ENCODE measurements around the gene ZNF500. TPM values are rescaled to one million over a fixed set of nuclear protein-coding genes. Genes with fewer than 3 reads are reported as not detected.
A peak's percentile ranks its signal among the peaks of the same experiment; 100 is the strongest.

The ZNF500 gene
- polyA plus RNA-seq, 1 of the 3 experiments (the other 2 are of a cell fraction) = 6.3 TPM

GRCh38 chr16:4746215-4746614 lies 20.7 kb downstream of the ZNF500 start:
- Histone ChIP-seq H3K9ac (no peak overlapping the region), H2AFZ (ENCODE audit: low read depth) (no peak overlapping the region), H3K27me3 (ENCODE audit: insufficient read depth) (no peaks in the 10 kb centered on the region), H3K27ac (ENCODE audit: low read depth in 2 of 2, low read length in 1 of 2) (no peak overlapping the region), H3K36me3 (replicated peaks in 1 of 2; ENCODE audit: control insufficient read depth in 1 of 2, insufficient read depth in 2 of 2, low read length in 1 of 2) (peaks cover 5 to 6% of the 10 kb centered on the region in 2 experiments), H3K9me3 (no peaks in the 10 kb centered on the region), H3K4me1 (ENCODE audit: control insufficient read depth in 1 of 2, insufficient read depth in 2 of 2, low read depth in 1 of 2, low read length in 1 of 2) (no peaks in the 10 kb centered on the region; a peak in 1 of 4 replicates), H4K20me1 (ENCODE audit: insufficient read depth) (no peaks in the 10 kb centered on the region), H3K4me3 (ENCODE audit: low read depth in 2 of 2, low read length in 1 of 2) (no peak overlapping the region), H3K4me2 (no peak overlapping the region), H3F3A (replicated peaks; ENCODE audit: insufficient read depth) (no peaks in the 10 kb centered on the region), H3K9me2 (no peaks in the 10 kb centered on the region), H3K79me2 (ENCODE audit: insufficient read depth) (no peaks in the 10 kb centered on the region)
- no peak for DNase-seq
- TF ChIP-seq NFIC (IDR thresholded peaks at IDR 0.05; ENCODE audit: borderline replicate concordance) (no peak), SMC3 (IDR thresholded peaks at IDR 0.05; ENCODE audit: low read depth, low read length) (peak; percentile 15; the same call in 1 of the 2 replicates), RAD21 (IDR thresholded peaks at IDR 0.05; ENCODE audit: low read length) (peak; percentile 19; the same call in 1 of the 2 replicates)
- ChIA-PET CTCF (no interaction called here), POLR2A (no interaction called here)
- 88% methylated on average over 2 of the region's 8 CpGs for WGBS (ENCODE audit: low lambda C conversion rate)

GRCh38 chr16:4745274-4745569 lies 21.7 kb downstream of the ZNF500 start:
- Histone ChIP-seq H3K4me2 (no peak overlapping the region), H4K20me1 (ENCODE audit: insufficient read depth) (no peaks in the 10 kb centered on the region), H3K4me3 (ENCODE audit: low read depth in 2 of 2, low read length in 1 of 2) (no peak overlapping the region), H3K36me3 (replicated peaks in 1 of 2; ENCODE audit: control insufficient read depth in 1 of 2, insufficient read depth in 2 of 2, low read length in 1 of 2) (no peaks in the 10 kb centered on the region), H3K27me3 (ENCODE audit: insufficient read depth) (no peaks in the 10 kb centered on the region), H3K9me2 (no peaks in the 10 kb centered on the region), H3K9ac (no peak overlapping the region), H3K27ac (ENCODE audit: low read depth in 2 of 2, low read length in 1 of 2) (no peak overlapping the region), H3K79me2 (ENCODE audit: insufficient read depth) (no peaks in the 10 kb centered on the region), H3K9me3 (no peaks in the 10 kb centered on the region), H2AFZ (ENCODE audit: low read depth) (no peak overlapping the region), H3K4me1 (ENCODE audit: control insufficient read depth in 1 of 2, insufficient read depth in 2 of 2, low read depth in 1 of 2, low read length in 1 of 2) (no peaks in the 10 kb centered on the region; a peak in 1 of 4 replicates), H3F3A (replicated peaks; ENCODE audit: insufficient read depth) (no peaks in the 10 kb centered on the region)
- ChIA-PET POLR2A (interaction anchor here (1.3 kb wide), 1 partner anchor 11 kb away, joined by 3 read pairs; the partner anchor contains the start of genes ANKS3 and DNAAF8), CTCF (no interaction called here)
- peak; percentile 41 for DNase-seq
- 100% methylated on average over 3 of the region's 3 CpGs for WGBS (ENCODE audit: low lambda C conversion rate)
- TF ChIP-seq FOSL2 (IDR thresholded peaks at IDR 0.05; ENCODE audit: borderline replicate concordance, low read depth) (no peak), RAD21 (IDR thresholded peaks at IDR 0.05; ENCODE audit: low read length) (no peak), PBX3 (IDR thresholded peaks at IDR 0.05) (no peak), MEF2A (IDR thresholded peaks at IDR 0.05; ENCODE audit: borderline replicate concordance, low read depth) (no peak), NFIC (IDR thresholded peaks at IDR 0.05; ENCODE audit: borderline replicate concordance) (no peak), CHD2 (IDR thresholded peaks at IDR 0.05; ENCODE audit: low read length, partially characterized antibody) (no peak), USF1 (IDR thresholded peaks at IDR 0.05; ENCODE audit: borderline replicate concordance, low read depth) (peak; percentile 72; the same call in 1 of the 2 replicates), ELF1 (IDR thresholded peaks at IDR 0.05) (no peak)

- H3K4me1 ChIP-seq (ENCODE audit: control insufficient read depth in 1 of 2, insufficient read depth in 2 of 2, low read depth in 1 of 2, low read length in 1 of 2) = no peaks in the 10 kb centered on the region; a peak in 1 of 4 replicates
- no peaks in the 10 kb centered on the region for H3F3A ChIP-seq (replicated peaks; ENCODE audit: insufficient read depth)
- no peak for DNase-seq
- H3K79me2 ChIP-seq (ENCODE audit: insufficient read depth) = no peaks in the 10 kb centered on the region
- no peaks in the 10 kb centered on the region for H3K36me3 ChIP-seq (replicated peaks in 1 of 2; ENCODE audit: control insufficient read depth in 1 of 2, insufficient read depth in 2 of 2, low read length in 1 of 2)
- no peaks in the 10 kb centered on the region for H3K9me3 ChIP-seq
- WGBS (ENCODE audit: low lambda C conversion rate) = 78% methylated on average over 6 of the region's 13 CpGs
- no peaks in the 10 kb centered on the region for H3K27me3 ChIP-seq (ENCODE audit: insufficient read depth)
- POLR2A ChIA-PET = interaction anchor here (1.3 kb wide), 1 partner anchor 11 kb away, joined by 3 read pairs; the partner anchor contains the start of genes ANKS3 and DNAAF8
- H3K9me2 ChIP-seq = no peaks in the 10 kb centered on the region
- CTCF ChIA-PET = no interaction called here
- H3K4me2 ChIP-seq = no peak overlapping the region
- H3K9ac ChIP-seq = no peak overlapping the region
- H2AFZ ChIP-seq (ENCODE audit: low read depth) = no peak overlapping the region
- no peak overlapping the region for H3K27ac ChIP-seq (ENCODE audit: low read depth in 2 of 2, low read length in 1 of 2)
- no peak overlapping the region for H3K4me3 ChIP-seq (ENCODE audit: low read depth in 2 of 2, low read length in 1 of 2)
- H4K20me1 ChIP-seq (ENCODE audit: insufficient read depth) = no peaks in the 10 kb centered on the region
- TF ChIP-seq MEF2A (IDR thresholded peaks at IDR 0.05; ENCODE audit: borderline replicate concordance, low read depth) (no peak), GABPA (IDR thresholded peaks at IDR 0.05; ENCODE audit: low read depth) (no peak), FOSL2 (IDR thresholded peaks at IDR 0.05; ENCODE audit: borderline replicate concordance, low read depth) (no peak), ZBTB33 (IDR thresholded peaks at IDR 0.05; ENCODE audit: borderline replicate concordance, low read depth) (no peak), RCOR1 (IDR thresholded peaks at IDR 0.05; ENCODE audit: low read length) (no peak), TCF12 (IDR thresholded peaks at IDR 0.05) (no peak), TAF1 (IDR thresholded peaks at IDR 0.05; ENCODE audit: borderline replicate concordance, low read depth, low read length) (no peak), CHD2 (IDR thresholded peaks at IDR 0.05; ENCODE audit: low read length, partially characterized antibody) (no peak), SIN3A (IDR thresholded peaks at IDR 0.05; ENCODE audit: borderline replicate concordance, low read depth, low read length) (no peak), JUND (IDR thresholded peaks at IDR 0.05) (no peak)
Measured at GRCh38 chr16:4744555-4745273, 22.2 kb downstream of the ZNF500 start.

Measured in SK-N-SH (cell line).